ENCODE measurements around the gene AAK1.

- TF ChIP-seq, protein P1, sequence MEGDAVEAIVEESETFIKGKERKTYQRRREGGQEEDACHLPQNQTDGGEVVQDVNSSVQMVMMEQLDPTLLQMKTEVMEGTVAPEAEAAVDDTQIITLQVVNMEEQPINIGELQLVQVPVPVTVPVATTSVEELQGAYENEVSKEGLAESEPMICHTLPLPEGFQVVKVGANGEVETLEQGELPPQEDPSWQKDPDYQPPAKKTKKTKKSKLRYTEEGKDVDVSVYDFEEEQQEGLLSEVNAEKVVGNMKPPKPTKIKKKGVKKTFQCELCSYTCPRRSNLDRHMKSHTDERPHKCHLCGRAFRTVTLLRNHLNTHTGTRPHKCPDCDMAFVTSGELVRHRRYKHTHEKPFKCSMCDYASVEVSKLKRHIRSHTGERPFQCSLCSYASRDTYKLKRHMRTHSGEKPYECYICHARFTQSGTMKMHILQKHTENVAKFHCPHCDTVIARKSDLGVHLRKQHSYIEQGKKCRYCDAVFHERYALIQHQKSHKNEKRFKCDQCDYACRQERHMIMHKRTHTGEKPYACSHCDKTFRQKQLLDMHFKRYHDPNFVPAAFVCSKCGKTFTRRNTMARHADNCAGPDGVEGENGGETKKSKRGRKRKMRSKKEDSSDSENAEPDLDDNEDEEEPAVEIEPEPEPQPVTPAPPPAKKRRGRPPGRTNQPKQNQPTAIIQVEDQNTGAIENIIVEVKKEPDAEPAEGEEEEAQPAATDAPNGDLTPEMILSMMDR (IDR thresholded peaks at IDR 0.05): no peak
- TF ChIP-seq POLR2A (IDR thresholded peaks at IDR 0.05): no peak
- TF ChIP-seq POLR2AphosphoS5 (IDR thresholded peaks at IDR 0.05): no peak
- no peak for TF ChIP-seq EP300 (IDR thresholded peaks at IDR 0.05; ENCODE audit: low read depth)
Observed at GRCh38 chr2:69564604-69565003, 78.9 kb downstream of the AAK1 start.
